OCI-LY7 (cell line): ENCODE results near the gene KDM1B.

ENCODE experiments used
- EZH2phosphoT487 ChIP-seq: fragments of 200-600 bp; sonication (generic); IDR thresholded peaks from 2 replicates; pipeline ENCODE4 v1.6.1; 2018; ENCODE audit warnings: low read depth, borderline replicate concordance, mild to moderate bottlenecking, mixed run types, antibody characterized with exemption, low read length, moderate library complexity, mixed read lengths
- TF ChIP-seq, protein P1 (sequence below): fragments of 200-600 bp; sonication (generic); conservative IDR thresholded peaks from 2 replicates; pipeline ENCODE4 v1.5.1; 2014; ENCODE audit warnings: mild to moderate bottlenecking, antibody characterized with exemption, low read length, moderate library complexity, mixed read lengths

DNA sequence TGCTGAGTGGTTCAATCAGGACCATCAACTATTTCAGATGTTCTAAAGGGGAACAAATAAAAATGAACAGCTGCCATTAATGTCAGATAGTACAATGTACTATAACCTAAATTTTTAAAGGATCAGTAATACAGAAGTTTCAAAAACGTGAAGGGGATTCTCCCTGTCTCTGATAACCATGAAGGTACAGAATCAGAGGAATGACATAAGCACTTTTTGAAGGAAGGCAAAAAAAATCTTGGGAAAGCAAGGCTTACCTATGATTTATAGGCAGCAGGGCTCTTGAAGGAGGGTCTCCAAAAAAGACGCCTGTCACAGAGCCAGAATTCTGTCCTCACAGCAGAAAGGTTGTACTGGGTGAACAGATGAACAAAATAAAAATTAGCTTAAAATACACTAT lies 89.0 kb downstream of the KDM1B start:
- TF ChIP-seq, protein P1, sequence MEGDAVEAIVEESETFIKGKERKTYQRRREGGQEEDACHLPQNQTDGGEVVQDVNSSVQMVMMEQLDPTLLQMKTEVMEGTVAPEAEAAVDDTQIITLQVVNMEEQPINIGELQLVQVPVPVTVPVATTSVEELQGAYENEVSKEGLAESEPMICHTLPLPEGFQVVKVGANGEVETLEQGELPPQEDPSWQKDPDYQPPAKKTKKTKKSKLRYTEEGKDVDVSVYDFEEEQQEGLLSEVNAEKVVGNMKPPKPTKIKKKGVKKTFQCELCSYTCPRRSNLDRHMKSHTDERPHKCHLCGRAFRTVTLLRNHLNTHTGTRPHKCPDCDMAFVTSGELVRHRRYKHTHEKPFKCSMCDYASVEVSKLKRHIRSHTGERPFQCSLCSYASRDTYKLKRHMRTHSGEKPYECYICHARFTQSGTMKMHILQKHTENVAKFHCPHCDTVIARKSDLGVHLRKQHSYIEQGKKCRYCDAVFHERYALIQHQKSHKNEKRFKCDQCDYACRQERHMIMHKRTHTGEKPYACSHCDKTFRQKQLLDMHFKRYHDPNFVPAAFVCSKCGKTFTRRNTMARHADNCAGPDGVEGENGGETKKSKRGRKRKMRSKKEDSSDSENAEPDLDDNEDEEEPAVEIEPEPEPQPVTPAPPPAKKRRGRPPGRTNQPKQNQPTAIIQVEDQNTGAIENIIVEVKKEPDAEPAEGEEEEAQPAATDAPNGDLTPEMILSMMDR = no peak
- TF ChIP-seq EZH2phosphoT487 = no peak
